Neuronal stem cell (in vitro differentiated cells): ENCODE measurements around the gene KLRF2.

Experiments used
- DNase-seq: peaks from one replicate; pipeline ENCODE4 v3.0.0-alpha.2; 2013; ENCODE audit warnings: low spot score
- H2AFZ ChIP-seq: one replicate; pipeline ENCODE4 v1.6.1; 2013; ENCODE audit warnings: mild to moderate bottlenecking, low read length, inconsistent platforms
- H2AK5ac ChIP-seq: 2 replicates; pipeline ENCODE4 v1.6.1; 2013; ENCODE audit warnings: low read depth, mild to moderate bottlenecking, inconsistent platforms, low read length, moderate library complexity, mixed read lengths
- H2BK120ac ChIP-seq: 2 replicates; pipeline ENCODE4 v1.6.1; 2013; ENCODE audit warnings: low read depth, mild to moderate bottlenecking, inconsistent platforms, low read length, moderate library complexity, mixed read lengths
- H2BK12ac ChIP-seq: one replicate; pipeline ENCODE4 v1.6.1; 2013; ENCODE audit warnings: low read length, inconsistent platforms
- H2BK15ac ChIP-seq: 2 replicates; pipeline ENCODE4 v1.6.1; 2013; ENCODE audit warnings: mild to moderate bottlenecking, low read length, inconsistent platforms, mixed read lengths
- H2BK5ac ChIP-seq: one replicate; pipeline ENCODE4 v1.6.1; 2013; ENCODE audit warnings: inconsistent platforms, mild to moderate bottlenecking, low read length, moderate library complexity
- H3K14ac ChIP-seq: one replicate; pipeline ENCODE4 v1.6.1; 2013; ENCODE audit warnings: low read length, inconsistent platforms
- H3K18ac ChIP-seq: 2 replicates; pipeline ENCODE4 v1.6.1; 2013; ENCODE audit warnings: low read length, inconsistent platforms
- H3K23ac ChIP-seq: 2 replicates; pipeline ENCODE4 v1.6.1; 2013; ENCODE audit warnings: low read depth, mild to moderate bottlenecking, mixed read lengths, low read length, inconsistent platforms; ENCODE audit not compliant: poor library complexity
- H3K27ac ChIP-seq: replicated peaks from 3 replicates; pipeline ENCODE4 v1.5.1; 2013; ENCODE audit warnings: low read length, inconsistent platforms
- H3K27me3 ChIP-seq, 3 experiments: 2 replicates each; pipeline ENCODE4 v1.6.1; 2013; ENCODE audit warnings: low read length in 3 of 3, mild to moderate bottlenecking in 2 of 3, inconsistent platforms in 1 of 3, low read depth in 1 of 3, mixed read lengths in 1 of 3, moderate library complexity in 1 of 3; ENCODE audit not compliant: control insufficient read depth in 3 of 3, insufficient read depth in 3 of 3
- H3K36me3 ChIP-seq, 2 donors: replicated peaks in 1 of 2; 2 replicates each; pipeline ENCODE4 v1.6.1; 2013; ENCODE audit warnings: low read length in 2 of 2; ENCODE audit not compliant: control insufficient read depth in 2 of 2, insufficient read depth in 2 of 2
- H3K4ac ChIP-seq: 2 replicates; pipeline ENCODE4 v1.6.1; 2013; ENCODE audit warnings: inconsistent platforms, mild to moderate bottlenecking, low read length, moderate library complexity
- H3K4me1 ChIP-seq, 2 donors: 1 replicate in 1 of 2; 2 replicates in 1 of 2; pipeline ENCODE4 v1.6.1; 2013; ENCODE audit warnings: low read length in 2 of 2, low read depth in 1 of 2; ENCODE audit not compliant: control insufficient read depth in 2 of 2, insufficient read depth in 1 of 2
- H3K4me2 ChIP-seq: one replicate; pipeline ENCODE4 v1.6.1; 2013; ENCODE audit warnings: mild to moderate bottlenecking, low read length, inconsistent platforms; ENCODE audit not compliant: insufficient read depth, poor library complexity, severe bottlenecking
- H3K4me3 ChIP-seq, 2 donors: 2 replicates each; pipeline ENCODE4 v1.5.1; 2013; ENCODE audit warnings: low read length in 2 of 2, mild to moderate bottlenecking in 2 of 2, inconsistent platforms in 1 of 2, moderate library complexity in 1 of 2
- H3K79me1 ChIP-seq: one replicate; pipeline ENCODE4 v1.6.1; 2013; ENCODE audit warnings: low read depth, mild to moderate bottlenecking, inconsistent platforms, low read length, moderate library complexity
- H3K9ac ChIP-seq: one replicate; pipeline ENCODE4 v1.6.1; 2013; ENCODE audit warnings: mild to moderate bottlenecking, low read depth, low read length, inconsistent platforms; ENCODE audit not compliant: poor library complexity
- H3K9me3 ChIP-seq, 2 donors: replicated peaks in 1 of 2; 2 replicates each; pipeline versions ENCODE3 to v1.6.1; 2013; ENCODE audit warnings: low read length in 2 of 2, mild to moderate bottlenecking in 2 of 2, inconsistent platforms in 1 of 2, low read depth in 1 of 2, mixed read lengths in 1 of 2, moderate library complexity in 1 of 2; ENCODE audit not compliant: control insufficient read depth in 2 of 2, insufficient read depth in 1 of 2
- H4K8ac ChIP-seq: one replicate; pipeline ENCODE4 v1.6.1; 2013; ENCODE audit warnings: low read depth, mild to moderate bottlenecking, inconsistent platforms, low read length, moderate library complexity
- H4K91ac ChIP-seq: one replicate; pipeline ENCODE4 v1.6.1; 2013; ENCODE audit warnings: low read length, low read depth, mild to moderate bottlenecking, inconsistent platforms; ENCODE audit not compliant: poor library complexity
- WGBS, 2 donors: extraction: QIAGEN DNeasy Blood & Tissue Kit; methylation state at CpG; one replicate each; pipeline ENCODE4 v1.1.7; 2013; ENCODE audit warnings: missing lambda C conversion rate in 2 of 2, mixed read lengths in 1 of 2; ENCODE audit not compliant: insufficient read length in 2 of 2, insufficient replicate concordance in 1 of 2; ENCODE audit errors: extremely low coverage in 2 of 2; 5-methylcytosine and 5-hydroxymethylcytosine counted together

Gene KLRF2

GRCh38 chr12:9897535-9897934 lies 16.2 kb downstream of the KLRF2 start:
- no peak overlapping the region for H3K14ac ChIP-seq
- H3K27me3 ChIP-seq = no peaks in the 10 kb centered on the region
- peaks cover 0 to under 1% of the 10 kb centered on the region in 2 donors for H3K9me3 ChIP-seq
- H4K8ac ChIP-seq = no peak overlapping the region
- no peak overlapping the region for H3K9ac ChIP-seq
- no peaks in the 10 kb centered on the region for H3K79me1 ChIP-seq
- no peak overlapping the region for H2BK12ac ChIP-seq
- no peak overlapping the region for H4K91ac ChIP-seq
- no peaks in the 10 kb centered on the region for H3K4me1 ChIP-seq
- H3K36me3 ChIP-seq = no peaks in the 10 kb centered on the region
- no peak overlapping the region for H2BK120ac ChIP-seq
- no peak overlapping the region for H3K4ac ChIP-seq
- no peak overlapping the region for H3K4me3 ChIP-seq
- no peak overlapping the region for H2AK5ac ChIP-seq
- no peak overlapping the region for H3K27ac ChIP-seq
- WGBS, 2 donors = no CpG with 5 or more reads among the region's 6 CpGs
- no peak overlapping the region for H2AFZ ChIP-seq
- no peak overlapping the region for H2BK15ac ChIP-seq
- H2BK5ac ChIP-seq = no peak overlapping the region
- no peak overlapping the region for H3K18ac ChIP-seq
- H3K23ac ChIP-seq = no peak overlapping the region
- no peak overlapping the region for H3K4me2 ChIP-seq
- DNase-seq = no peak

- Histone ChIP-seq H3K4me1 (no peaks in the 10 kb centered on the region), H3K9me3 (peaks cover 0 to 6% of the 10 kb centered on the region in 2 donors), H3K4ac (no peak overlapping the region), H2BK15ac (no peak overlapping the region), H3K4me2 (no peak overlapping the region), H3K9ac (no peak overlapping the region), H3K27ac (no peak overlapping the region), H3K14ac (no peak overlapping the region), H3K79me1 (no peaks in the 10 kb centered on the region), H2BK5ac (no peak overlapping the region), H3K23ac (no peak overlapping the region), H4K8ac (no peak overlapping the region), H3K36me3 (no peaks in the 10 kb centered on the region), H2BK120ac (no peak overlapping the region), H2AFZ (no peak overlapping the region), H3K4me3 (no peak overlapping the region), H4K91ac (no peak overlapping the region), H2AK5ac (no peak overlapping the region), H2BK12ac (no peak overlapping the region), H3K27me3 (no peaks in the 10 kb centered on the region), H3K18ac (no peak overlapping the region)
- DNase-seq = no peak
- no CpG with 5 or more reads among the region's 2 CpGs for WGBS, 2 donors
Observed at GRCh38 chr12:9899209-9899608, 17.9 kb downstream of the KLRF2 start.

- Histone ChIP-seq H3K36me3 (no peaks in the 10 kb centered on the region), H2BK120ac (no peak overlapping the region)
Observed at GRCh38 chr12:9900930-9901329, 19.6 kb downstream of the KLRF2 start.

DNA sequence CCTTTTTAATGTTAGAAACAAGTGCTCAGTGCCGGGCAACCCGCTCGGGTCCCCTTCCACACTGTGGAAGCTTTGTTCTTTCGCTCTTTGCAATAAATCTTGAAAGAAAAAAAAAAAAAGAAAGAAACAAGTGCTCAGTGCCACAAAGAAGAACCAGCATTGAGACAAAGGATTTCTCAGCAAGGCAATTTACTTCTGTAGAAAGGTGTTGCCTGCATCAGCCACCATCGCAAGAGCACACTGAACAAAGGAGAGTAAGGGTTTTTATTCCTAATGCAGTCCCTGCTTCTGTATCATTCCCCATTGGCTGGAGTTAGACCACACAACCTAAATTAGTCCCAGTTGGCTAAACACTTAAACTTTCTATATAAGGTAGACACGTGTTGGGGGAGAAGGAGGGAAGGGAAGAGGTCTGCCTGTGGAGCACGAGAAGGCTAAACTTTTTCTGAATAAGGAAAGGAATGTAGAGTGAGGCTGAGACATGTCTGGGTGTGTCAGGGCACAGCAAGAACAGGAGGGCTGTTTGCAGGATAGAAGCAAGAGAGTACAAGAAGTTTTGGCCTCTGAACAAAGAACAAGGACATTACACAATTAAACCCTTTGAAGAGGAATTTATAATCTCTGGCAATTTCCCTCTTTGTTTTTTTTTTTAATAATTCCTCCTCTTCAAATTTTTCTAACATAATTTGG lies 21.4 kb downstream of the KLRF2 start:
- H3K36me3 ChIP-seq = no peaks in the 10 kb centered on the region
- H3K4ac ChIP-seq = no peak overlapping the region
- H3K4me2 ChIP-seq = no peak overlapping the region
- H2AFZ ChIP-seq = no peak overlapping the region
- H4K91ac ChIP-seq = no peak overlapping the region
- H3K14ac ChIP-seq = no peak overlapping the region
- H2BK120ac ChIP-seq = no peak overlapping the region
- no peak for DNase-seq
- no CpG with 5 or more reads among the region's 7 CpGs for WGBS, 2 donors
- no peak overlapping the region for H3K23ac ChIP-seq
- no peak overlapping the region for H2BK15ac ChIP-seq
- H2BK5ac ChIP-seq = no peak overlapping the region
- no peaks in the 10 kb centered on the region for H3K4me1 ChIP-seq
- no peak overlapping the region for H2AK5ac ChIP-seq
- H3K79me1 ChIP-seq = no peaks in the 10 kb centered on the region
- no peak overlapping the region for H3K9ac ChIP-seq
- H2BK12ac ChIP-seq = no peak overlapping the region
- no peaks in the 10 kb centered on the region for H3K27me3 ChIP-seq
- no peak overlapping the region for H3K27ac ChIP-seq
- H3K9me3 ChIP-seq = peaks cover 0 to 6% of the 10 kb centered on the region in 2 donors
- no peak overlapping the region for H4K8ac ChIP-seq
- H3K4me3 ChIP-seq = no peak overlapping the region
- no peak overlapping the region for H3K18ac ChIP-seq

More at GRCh38 chr12:9900930-9901329, 19.6 kb downstream of the KLRF2 start:
- H2BK5ac ChIP-seq = no peak overlapping the region
- WGBS, 2 donors = no CpG with 5 or more reads among the region's 2 CpGs
- no peak overlapping the region for H3K4me3 ChIP-seq
- no peaks in the 10 kb centered on the region for H3K4me1 ChIP-seq
- H2AFZ ChIP-seq = no peak overlapping the region
- no peak overlapping the region for H3K9ac ChIP-seq
- H3K14ac ChIP-seq = no peak overlapping the region
- H3K4ac ChIP-seq = no peak overlapping the region
- no peak overlapping the region for H3K18ac ChIP-seq
- no peak overlapping the region for H4K91ac ChIP-seq
- no peak overlapping the region for H4K8ac ChIP-seq
- peaks cover 0 to 6% of the 10 kb centered on the region in 2 donors for H3K9me3 ChIP-seq
- no peak for DNase-seq
- no peak overlapping the region for H2AK5ac ChIP-seq
- H2BK12ac ChIP-seq = no peak overlapping the region
- H3K4me2 ChIP-seq = no peak overlapping the region
- no peaks in the 10 kb centered on the region for H3K27me3 ChIP-seq
- H3K23ac ChIP-seq = no peak overlapping the region
- H2BK15ac ChIP-seq = no peak overlapping the region
- no peak overlapping the region for H3K27ac ChIP-seq
- H3K79me1 ChIP-seq = no peaks in the 10 kb centered on the region
